Measurements from ENCODE around the gene LRRC3C.
A peak's percentile ranks its signal among the peaks of the same experiment; 100 is the strongest.
"Not testable (repeated sequence)": the region's sequence is repeated elsewhere in the genome, so short reads cannot be mapped to it uniquely, and the experiment has no call there.

Gene LRRC3C

DNA sequence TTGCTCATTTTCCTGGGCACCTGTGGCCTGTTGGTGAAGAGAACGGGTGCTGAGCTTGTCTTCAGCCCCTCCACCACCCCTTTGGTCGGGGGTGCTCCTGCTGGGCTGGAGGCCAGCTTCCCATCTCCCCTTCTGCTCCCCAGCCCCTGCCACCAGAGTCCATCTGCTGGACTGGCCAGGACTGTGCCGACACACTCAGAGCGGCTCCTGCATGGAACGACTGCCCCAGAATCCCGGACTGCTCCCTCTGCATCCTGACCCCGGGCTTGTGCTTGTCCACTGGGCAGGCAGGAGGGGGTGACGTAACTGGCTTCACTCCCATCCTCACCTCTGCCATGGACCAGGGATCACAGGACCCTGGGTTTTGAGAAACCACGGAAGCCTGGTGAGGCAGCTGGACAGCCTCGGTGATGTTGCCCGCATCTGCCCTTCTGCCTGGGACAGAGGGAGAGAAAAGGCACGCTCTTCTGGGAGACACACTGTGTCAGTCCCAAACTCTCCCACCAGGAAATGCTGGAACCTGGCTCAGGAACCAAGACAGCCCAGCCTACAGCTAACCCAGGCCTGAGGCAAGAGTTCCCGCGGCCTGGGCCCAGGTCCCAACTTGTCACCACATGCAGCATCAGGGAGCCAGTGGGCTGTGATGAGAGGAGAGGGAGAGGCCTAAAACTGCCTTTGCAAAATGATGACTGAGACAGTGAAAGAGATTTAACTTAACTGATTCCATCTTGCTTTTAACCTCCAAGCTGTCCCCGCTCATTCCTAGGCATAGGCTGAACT lies 19.2 kb downstream of the LRRC3C start:
- DNase-seq (ENCODE audit: low spot score), result no peak

DNA sequence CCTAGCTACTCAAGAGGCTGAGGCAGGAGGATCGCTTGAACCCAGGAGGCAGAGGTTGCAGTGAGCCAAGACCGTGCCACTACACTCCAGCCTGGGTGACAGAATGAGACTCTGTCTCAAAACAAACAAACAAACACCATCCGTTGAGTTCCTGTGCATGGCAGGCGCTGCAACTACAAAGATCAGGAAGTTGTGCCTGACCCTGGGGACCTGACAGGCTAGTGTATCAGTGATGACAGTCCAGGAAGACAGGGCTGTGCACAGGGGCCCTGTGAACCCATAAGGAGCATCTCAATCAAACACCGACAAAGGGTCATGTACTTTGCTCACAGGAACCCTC lies 20.9 kb downstream of the LRRC3C start:
- DNase-seq (ENCODE audit: low spot score), result not testable (repeated sequence)

DNA sequence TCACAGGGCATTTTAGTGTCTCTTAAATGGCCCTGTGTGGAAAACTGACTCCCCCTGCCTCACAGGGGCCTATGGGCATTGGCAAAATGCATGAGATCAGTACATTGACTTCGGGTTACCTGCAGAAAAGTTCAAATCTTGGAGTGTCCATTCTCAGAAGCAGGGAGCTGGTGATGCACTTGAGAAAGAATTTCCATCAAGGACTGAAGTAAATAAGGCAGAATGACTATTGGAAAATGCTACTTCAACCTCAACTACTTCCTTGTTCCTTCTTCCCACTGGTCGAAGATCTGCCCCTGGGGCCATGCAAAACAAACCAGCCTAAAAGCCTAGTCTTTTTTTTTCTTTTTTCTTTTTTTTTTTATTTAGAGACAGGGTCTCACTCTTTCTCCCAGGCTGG lies 21.5 kb downstream of the LRRC3C start:
- no peak for DNase-seq (ENCODE audit: low spot score)

DNA sequence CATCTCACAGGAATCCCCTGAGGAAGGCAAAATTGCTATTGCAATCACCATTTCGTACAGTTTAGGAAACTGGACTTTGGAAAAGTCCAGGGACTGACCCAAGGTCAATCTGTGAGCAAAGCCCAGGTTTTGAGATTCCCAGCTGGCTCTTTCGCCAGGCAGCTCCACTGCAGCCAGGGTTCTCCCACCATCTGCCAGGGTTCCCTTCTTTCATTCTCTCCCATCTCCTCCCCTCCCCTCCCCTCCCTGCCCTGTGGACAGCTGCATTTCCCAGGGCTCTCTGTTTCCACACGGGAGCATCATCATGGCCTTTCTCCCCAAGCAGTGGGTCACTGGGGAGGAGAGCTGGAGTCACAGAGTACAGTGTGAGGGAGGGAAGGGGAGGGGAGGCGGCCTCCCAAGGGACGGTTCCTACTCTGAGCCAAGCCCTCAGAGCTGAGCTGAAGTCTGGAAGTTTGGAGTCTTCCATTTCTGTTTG lies 23.4 kb downstream of the LRRC3C start:
- no peak for DNase-seq (ENCODE audit: low spot score)

DNA sequence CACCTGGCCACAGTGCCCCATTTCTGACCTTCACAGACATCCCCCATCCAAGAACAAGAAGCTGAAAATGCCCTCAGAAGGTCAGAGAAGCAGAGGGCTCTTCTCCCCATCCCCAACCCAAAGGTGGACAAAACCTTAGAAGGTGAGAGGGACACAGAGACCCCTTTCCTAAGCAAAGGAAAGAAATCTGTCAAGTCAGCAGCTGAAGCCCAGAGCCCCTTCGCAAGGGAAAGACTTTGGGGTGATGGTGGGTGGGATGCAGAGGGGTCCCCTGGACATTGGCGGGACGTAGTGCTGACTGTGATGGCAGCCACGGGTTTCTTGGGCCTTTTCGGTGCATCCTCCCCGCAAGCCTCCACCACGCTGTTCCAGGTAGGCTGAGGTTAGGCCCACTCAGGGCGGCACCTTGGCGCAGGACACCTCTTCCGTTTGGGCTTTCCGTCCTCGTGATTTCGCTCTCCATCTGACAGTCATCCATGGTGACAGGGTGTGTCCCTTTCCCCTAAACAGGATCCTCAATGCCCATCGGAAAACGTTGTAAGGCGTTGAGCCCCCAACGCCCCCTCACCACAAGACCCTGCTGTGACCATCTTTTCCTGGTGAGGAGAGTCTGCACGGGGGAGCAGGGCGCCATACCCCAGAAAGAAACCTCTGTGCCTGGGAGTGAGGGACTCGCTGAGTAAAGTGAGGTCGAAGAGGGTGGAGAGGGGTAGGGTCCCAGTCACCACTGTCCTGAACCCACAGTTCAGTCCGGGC lies 24.6 kb downstream of the LRRC3C start:
- DNase-seq (ENCODE audit: low spot score), result no peak

DNA sequence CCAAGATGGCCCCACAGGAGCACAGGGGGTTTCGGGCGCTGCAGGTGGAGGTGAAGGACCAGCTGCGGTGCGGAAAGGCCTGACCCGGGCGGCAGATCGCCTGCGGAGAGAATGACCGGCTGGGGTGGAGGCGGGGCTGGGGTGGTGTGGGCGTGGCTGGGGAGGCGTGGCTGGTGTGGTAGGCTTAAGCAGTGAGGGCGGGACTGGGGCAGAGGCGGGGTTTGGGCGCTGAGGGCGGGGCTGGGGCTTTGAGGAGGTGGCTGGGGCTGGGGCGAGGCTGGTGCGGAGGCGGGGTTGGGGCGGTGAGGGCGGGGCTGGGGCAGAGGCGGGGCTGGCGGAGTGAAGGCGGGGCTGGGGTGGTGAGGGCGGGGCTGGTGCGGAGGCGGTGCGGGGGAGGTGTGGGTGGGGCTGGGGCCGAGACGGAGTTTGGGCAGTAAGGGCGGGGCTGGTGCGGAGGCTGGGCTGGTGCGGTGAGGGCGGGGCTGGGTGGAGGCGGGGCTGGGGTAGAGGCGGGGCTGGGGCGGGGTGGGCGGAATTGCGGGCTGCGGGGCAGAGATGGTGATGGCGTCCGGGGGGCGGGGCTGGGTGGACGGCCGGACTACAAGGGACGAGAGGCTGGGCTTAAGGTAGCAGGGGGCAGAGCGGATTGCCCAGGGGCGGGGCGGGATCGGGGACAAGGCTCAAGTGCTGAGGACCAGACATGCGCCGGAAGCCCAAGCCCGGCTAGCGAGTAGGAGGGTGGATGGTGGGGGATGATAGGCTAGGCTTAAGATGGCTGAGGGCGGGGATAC lies 25.3 kb downstream of the LRRC3C start:
- DNase-seq (ENCODE audit: low spot score), result peak; percentile 76

DNA sequence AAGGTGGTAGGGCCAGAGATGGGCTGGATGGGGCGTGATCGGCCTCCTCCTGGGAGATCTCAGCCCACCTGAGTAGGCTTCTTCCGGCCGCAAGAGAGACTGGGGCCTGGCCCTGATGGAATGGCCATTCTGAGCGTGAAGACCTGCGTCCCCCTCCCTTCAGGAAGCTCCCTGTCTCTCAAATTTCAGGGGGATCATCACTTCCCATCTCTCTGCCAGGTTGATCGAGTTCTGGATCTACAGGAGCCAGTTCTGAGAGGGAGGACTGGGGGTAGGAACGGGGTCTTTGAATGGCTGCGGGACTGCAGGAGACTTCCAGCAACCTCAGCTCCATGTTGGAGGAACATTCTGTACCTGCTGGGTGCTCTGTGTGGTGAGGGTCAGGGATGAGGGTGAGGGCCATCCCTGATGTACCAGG lies 25.9 kb downstream of the LRRC3C start:
- no peak for DNase-seq (ENCODE audit: low spot score)

DNA sequence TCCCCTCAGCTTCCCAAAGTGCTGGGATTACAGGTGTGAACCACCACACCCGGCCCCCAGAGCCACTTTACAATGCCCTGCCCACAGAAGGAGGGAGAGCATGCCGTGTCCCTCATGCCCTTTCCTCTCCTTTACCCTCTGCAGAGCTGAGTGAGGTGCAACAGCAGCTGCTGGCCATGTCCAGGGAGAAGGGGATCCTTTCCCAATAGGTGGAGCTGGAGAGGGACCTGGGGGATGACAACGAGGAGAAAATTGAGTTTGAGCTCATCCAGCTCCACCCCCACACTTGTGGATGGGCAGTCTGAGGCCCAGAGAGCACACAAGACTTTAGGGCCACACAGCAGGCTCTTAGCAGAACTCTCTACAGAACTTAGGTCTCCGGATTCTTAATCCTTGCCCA lies 27.3 kb downstream of the LRRC3C start:
- no peak for DNase-seq (ENCODE audit: low spot score)

DNA sequence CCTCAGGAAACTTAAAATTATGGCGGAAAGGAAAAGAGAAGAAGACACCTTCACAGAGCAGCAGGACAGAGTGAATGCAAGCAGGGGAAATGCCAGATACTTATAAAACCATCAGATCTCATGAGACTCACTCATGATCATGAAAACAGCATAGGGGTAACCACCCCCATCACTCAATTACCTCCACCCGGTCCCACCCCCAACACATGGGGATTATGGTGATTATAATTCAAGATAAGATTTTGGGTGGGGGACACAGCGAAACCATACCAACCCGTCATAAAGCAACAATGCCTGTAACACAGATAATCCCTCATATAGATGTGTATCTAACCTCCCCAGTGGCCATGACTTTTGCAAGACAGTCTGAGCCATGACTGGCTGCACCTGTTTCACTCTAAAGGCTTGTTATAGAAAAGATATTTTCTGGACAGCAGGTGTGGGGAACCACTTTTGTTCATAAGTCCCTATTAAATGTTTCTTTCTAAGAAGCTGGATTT lies 28.2 kb downstream of the LRRC3C start:
- no peak for DNase-seq (ENCODE audit: low spot score)

DNA sequence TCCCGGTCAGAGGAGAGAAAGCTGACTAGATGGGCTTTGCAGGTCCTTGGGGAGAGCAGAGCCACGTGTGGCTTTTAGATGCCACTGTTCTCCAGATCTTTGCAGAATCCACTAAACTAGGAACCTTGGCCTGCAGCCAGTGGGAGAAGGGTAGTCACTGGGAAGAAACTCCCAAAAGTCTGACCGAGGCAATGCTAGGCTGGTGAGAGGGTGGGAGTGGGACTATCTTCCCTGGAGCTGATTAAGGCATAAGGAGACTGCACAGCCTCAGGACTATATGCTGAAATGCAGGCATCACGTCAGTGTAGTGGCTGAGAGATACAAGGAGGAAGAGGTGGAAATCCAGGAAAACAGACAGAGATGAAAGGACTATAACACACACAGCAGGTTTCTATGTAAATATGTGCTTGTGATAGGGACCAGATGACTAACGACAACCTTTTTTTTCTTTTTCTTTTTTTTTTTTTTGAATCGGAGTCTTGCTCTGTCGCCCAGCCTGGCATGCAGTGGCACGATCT lies 33.1 kb downstream of the LRRC3C start:
- DNase-seq (ENCODE audit: low spot score), result no peak

DNA sequence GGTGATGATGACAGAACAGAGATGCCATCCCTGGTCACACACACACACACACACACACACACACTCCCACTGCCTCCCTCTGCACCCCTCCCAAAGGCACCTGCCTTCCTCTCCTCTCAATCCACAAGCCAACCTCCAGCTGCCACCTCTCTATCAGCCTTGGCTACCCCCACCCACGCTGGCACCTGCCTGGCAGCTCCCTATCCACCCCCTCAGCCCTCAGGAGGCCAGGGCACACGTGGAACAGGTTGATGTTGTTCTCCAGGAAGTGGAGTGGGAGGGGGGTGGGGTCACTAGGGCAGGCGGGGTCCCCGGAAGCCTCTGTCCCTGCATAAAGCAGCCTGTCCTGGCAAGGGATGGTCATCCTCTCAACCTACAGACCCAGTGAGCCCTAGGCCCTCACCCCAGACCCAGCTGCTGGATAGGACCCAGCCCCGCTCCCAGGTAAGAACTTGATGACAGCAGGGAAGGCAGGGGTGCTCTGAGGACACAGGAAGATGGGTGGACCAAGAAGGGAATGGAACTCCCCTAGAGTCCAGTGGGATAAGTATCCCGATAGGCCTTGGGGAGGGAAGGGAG lies 35.2 kb downstream of the LRRC3C start, which contains the start of gene GSDMA:
GSDMA (plus strand) TSS at position 363 of the 579 bp plus-strand sequence. CDS start 2,684 bp downstream, outside the sequence.
- DNase-seq (ENCODE audit: low spot score), result no peak

DNA sequence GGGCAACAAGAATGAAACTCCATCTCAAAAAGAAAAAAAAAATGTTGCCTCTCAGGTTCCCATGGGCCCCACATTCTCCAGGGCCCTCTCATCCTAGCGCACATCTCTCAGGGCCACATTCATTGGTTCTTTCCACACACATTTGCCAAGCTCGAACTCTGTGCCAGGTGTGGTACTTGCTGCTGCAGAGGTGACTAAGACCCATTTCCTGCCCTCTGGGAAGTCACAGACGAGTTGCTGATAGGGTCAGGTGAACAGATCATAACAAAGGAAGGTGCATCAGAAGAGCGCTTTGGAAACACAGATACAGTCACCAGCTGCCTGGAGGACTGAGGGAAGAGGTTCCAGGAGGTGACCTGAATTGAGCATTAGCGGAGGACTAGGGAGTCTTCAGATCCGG lies 36.3 kb downstream of the LRRC3C start:
- DNase-seq (ENCODE audit: low spot score), result no peak

DNA sequence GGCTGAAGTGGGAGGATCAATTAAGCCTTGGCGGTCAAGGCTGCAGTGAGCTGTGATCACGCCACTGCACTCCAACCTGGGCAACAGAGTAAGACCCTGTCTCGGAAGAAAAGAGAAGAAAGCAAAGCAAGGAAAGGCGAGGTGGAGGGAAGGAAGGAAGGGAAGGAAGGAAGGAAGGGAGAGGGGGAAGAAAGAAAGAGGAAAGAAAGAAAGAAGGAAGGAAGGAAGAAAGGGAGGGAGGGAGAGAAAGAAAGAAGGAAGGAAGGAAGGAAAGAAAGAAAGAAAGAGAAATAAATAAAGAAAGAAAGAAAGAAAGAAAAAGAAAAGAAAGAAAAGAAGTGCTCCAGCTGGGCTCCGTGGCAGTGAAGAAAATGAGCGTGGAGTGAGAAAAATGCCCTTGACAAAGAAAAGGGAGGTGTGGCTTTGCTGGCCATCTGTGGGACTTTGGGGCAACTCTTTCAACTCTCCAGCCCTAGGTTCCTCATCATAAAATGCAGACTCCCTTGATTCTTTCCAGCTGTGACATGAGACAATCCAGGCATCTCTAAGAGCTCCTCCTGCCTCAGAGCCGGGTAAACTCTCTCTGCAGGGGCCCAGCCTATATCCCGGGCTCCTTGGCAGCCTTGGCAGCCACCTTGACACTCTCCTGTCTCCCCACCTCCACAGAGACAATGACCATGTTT lies 37.6 kb downstream of the LRRC3C start:
- DNase-seq (ENCODE audit: low spot score), result no peak

DNA sequence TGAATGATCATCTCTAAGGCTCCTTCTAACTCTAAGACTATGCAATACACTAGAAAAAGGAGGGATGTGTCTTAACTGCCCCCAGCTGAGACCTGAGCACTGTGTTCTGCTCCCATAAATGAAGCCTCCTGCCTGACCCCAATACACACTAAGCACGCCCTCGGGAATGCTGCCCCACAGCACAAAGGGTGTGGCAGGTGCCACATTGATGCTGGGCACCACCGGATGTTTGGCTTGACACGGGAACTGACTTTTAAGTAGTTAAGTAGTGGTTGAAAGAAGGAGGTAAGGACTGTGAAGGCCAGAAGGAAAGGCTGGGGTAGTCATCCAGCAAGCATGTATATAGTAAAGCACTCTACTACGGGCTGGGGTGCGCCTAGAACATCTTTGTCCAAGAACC lies 39.2 kb downstream of the LRRC3C start:
- no peak for DNase-seq (ENCODE audit: low spot score)

DNA sequence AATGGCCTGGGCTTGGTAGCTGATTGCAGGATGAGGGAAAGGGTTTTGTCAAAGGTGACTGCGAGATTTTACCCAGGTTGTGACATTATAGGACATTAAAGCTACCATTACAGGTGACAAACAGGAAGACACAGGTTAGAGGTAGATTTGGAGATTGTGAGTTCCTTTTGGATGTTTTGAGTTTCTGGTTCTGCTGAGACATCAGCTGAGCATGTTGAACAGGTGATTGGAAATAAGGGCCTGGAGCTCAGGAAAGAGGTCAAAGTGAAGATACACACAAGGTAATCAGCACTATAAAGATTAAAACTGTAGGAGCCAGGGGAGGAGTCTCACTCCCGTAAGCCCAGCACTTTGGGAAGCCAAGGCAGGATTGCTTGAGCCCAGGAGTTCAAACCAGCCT lies 41.2 kb downstream of the LRRC3C start:
- DNase-seq (ENCODE audit: low spot score), result no peak

DNA sequence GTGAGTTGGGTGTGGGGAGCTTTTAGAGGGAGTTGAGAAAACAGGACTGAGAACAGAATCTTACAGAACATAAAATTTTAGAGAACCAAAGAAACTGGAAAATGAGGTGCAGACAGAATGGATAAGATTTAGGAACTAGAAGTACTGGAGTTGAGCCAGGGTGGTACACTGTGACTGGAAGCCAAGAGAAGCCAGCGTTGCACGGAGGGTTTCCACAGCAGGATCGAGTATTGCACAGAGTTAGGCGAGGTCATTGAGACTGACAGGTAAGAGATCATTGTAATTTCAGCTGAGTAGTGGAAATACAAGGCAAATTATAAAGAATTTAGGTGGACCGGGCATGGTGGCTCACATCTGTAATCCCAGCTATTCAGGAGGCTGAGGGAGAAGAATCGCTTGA lies 41.8 kb downstream of the LRRC3C start:
- no peak for DNase-seq (ENCODE audit: low spot score)

DNA sequence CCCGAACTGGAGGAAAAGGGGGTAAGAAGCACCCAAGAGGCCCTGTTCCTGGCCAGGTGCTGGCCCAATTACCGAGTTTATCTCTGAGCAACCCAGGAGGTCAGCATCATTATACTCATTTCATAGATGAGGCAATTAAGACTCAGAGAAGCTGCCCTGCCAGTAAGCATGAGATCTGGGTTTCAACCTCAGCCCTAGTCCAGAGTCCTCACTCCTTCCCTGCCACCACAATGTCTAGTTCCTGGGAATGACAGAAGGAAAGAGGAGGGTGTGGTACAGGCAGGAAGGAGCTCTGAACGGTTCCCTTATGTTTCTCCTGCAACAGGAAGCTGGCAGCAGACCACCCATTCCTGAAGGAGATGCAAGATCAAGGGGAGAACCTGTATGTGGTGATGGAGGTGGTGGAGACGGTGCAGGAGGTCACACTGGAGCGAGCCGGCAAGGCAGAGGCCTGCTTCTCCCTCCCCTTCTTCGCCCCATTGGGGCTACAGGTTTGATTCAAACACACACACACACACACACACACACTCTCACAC lies 42.7 kb downstream of the LRRC3C start:
- DNase-seq (ENCODE audit: low spot score), result no peak

DNA sequence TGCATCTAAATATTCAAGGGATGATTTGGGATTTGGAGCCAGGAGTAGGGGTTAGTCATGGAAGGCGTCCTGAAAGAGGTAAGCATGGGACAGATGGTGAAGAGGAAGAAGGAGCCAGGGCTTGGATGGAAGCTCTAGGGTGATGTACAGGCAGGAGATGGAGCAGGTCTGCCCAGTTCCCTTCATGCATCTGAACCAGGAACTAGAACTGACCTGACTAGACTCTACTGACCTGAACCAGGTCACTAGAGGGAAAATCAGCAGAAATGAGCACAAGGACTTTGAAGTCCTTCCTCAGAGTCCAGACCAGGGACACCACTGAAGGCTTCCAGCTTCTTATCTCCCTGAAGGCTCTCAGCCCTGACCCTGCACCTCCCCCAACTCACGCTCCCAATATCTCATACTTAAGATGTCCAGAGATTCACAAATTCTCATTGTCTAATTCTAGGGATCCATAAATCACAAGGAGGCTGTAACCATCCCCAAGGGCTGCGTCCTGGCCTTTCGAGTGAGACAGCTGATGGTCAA lies 43.6 kb downstream of the LRRC3C start:
- no peak for DNase-seq (ENCODE audit: low spot score)

DNA sequence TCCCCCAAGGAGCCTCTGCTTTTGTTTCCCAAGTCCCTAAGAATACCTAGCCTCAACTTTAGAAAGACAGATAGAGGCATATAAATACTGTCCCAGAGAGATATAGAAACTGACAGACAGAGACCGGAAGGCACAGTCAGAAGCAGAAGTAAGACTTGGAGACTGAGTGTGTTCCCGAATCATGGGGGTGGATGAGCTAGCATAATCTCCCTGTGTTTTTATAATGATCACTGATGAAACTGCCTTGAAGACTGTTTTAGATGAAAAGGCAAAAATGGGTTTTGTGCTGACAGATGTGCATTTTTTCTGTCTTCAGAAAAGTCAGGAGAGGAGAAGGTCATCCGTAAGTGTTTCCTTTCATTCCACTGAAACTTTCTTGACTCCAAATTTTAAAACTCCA lies 44.7 kb downstream of the LRRC3C start:
- DNase-seq (ENCODE audit: low spot score), result no peak

DNA sequence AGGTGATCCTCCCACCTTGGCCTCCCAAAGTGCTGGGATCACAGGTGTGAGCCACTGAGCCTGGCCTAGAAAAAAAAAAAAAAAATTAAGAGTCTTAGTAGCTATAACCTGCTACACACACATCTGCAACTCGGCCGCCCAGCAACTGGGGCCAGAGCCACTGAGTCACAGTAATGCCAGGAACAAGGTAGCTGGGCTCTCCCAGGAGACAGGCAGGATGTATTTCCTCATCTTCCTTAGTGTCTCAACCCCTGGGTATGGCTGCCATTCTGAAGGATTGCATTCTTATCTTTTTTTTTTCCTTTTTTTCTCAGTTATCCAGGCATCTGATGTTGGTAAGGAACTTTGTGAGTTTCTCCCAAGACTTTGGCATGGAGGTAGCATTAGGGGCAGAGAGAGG lies 46.0 kb downstream of the LRRC3C start:
- DNase-seq (ENCODE audit: low spot score), result no peak

DNA sequence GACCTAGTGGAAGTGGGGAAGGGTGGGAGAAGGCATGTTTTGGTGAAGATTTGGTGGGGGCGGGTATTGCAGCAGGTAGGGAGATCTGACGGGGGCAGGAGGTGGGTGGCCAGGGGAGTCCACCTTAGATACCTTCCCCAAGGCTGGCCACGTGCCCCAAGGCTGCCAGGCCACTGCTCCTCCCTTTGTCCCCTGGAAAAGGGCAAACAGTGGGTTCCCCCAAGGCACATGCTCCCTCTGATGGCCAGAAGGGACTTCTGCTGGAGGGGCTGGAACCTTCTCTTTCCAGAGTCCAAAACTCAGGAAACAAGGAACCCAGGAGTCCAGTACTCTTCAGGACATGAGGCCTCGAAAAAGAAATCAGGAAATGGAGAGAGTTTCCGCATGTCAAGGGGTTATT lies 46.9 kb downstream of the LRRC3C start:
- no peak for DNase-seq (ENCODE audit: low spot score)
